Esophagus muscularis mucosa (tissue), 4 donors: ENCODE measurements around the gene BTN1A1. TPM values are rescaled to one million over a fixed set of nuclear protein-coding genes. Genes with fewer than 3 reads are reported as not detected.
A peak's percentile ranks its signal among the peaks of the same experiment; 100 is the strongest.

Source experiments
- DNase-seq: peaks from one replicate; pipeline ENCODE4 v3.0.0-alpha.2; 2017; ENCODE audit errors: extremely low spot score
- H3K27ac ChIP-seq, 4 donors: fragments of 200-600 bp; sonication (generic); replicated peaks in 1 of 4; 1 replicate in 3 of 4; 2 replicates in 1 of 4; pipeline ENCODE4 v1.5.1; 2016 to 2019; ENCODE audit warnings: mild to moderate bottlenecking in 1 of 4
- H3K27me3 ChIP-seq, 4 donors: fragments of 200-600 bp; sonication (generic); one replicate each; pipeline versions ENCODE4 v1.5.1 to v1.6.0; 2016 to 2019
- H3K36me3 ChIP-seq, 4 donors: fragments of 200-600 bp; sonication (generic); one replicate each; pipeline ENCODE4 v1.5.1; 2016 to 2019
- H3K4me1 ChIP-seq, 4 donors: fragments of 200-600 bp; sonication (generic); one replicate each; pipeline ENCODE4 v1.5.1; 2016 to 2019
- H3K4me3 ChIP-seq, 4 donors: fragments of 200-600 bp; sonication (generic); 1 replicate in 2 of 4; 2 replicates in 2 of 4; pipeline ENCODE4 v1.5.1; 2016 to 2019; ENCODE audit warnings: mild to moderate bottlenecking in 4 of 4, moderate library complexity in 1 of 4
- H3K9me3 ChIP-seq, 4 donors: fragments of 200-600 bp; sonication (generic); 1 replicate in 3 of 4; 2 replicates in 1 of 4; pipeline ENCODE4 v1.5.1; 2016 to 2019
- EP300 ChIP-seq: sonication (generic); formaldehyde crosslinking; IDR thresholded peaks from one replicate; pipeline ENCODE4 v1.6.1; 2017; ENCODE audit warnings: antibody characterized with exemption
- POLR2A ChIP-seq: fragments of 450-650 bp; IDR thresholded peaks from one replicate; pipeline ENCODE4 v1.6.1; 2017; ENCODE audit warnings: antibody characterized with exemption, moderate library complexity, mild to moderate bottlenecking, low read depth
- POLR2AphosphoS5 ChIP-seq, 2 donors: sonication (generic); formaldehyde crosslinking; IDR thresholded peaks; one replicate each; pipeline ENCODE4 v1.6.1; 2017; ENCODE audit warnings: antibody characterized with exemption in 2 of 2
- WGBS: methylation state at CpG from one replicate; pipeline ENCODE4 v1.1.5; 2018; 5-methylcytosine and 5-hydroxymethylcytosine counted together
- intact Hi-C: fragments of 100-400 bp; cut with DNase I; formaldehyde crosslinking; loops from one replicate; pipeline ENCODE4 v1.15.1; 2023
- total RNA-seq, 4 donors: library from RNA; depleted of rRNA; stranded (reverse); fragments of >200 nt; gene quantifications; one replicate each; pipeline versions ENCODE4 v1.1.0 to v1.2.1, GENCODE V29; 2016
- TF ChIP-seq, protein P1 (sequence below), 3 experiments: fragments of 200-600 bp in 2 of 3; fragments of 450-650 bp in 1 of 3; sonication (generic) in 2 of 3; IDR thresholded peaks; one replicate each; pipeline ENCODE4 v1.5.1; 2017 to 2019; ENCODE audit warnings: antibody characterized with exemption in 3 of 3, mild to moderate bottlenecking in 2 of 3, moderate library complexity in 1 of 3

Gene BTN1A1
- total RNA-seq, 4 donors from 2014 or later, result not detected

- Histone ChIP-seq H3K27ac (peak overlapping the region; percentile 89 to 94 (median 89)), H3K36me3 (no peaks in the 10 kb centered on the region), H3K9me3 (no peaks in the 10 kb centered on the region), H3K4me1 (peaks cover 15 to 26% (median 22%) of the 10 kb centered on the region in 4 donors), H3K4me3 (no peak overlapping the region), H3K27me3 (no peaks in the 10 kb centered on the region)
- no peak for DNase-seq
- TF ChIP-seq POLR2A, result no peak
- no peak for TF ChIP-seq POLR2AphosphoS5 (IDR thresholded peaks at IDR 0.05)
- 81% methylated on average over 7 of the region's 7 CpGs for WGBS
- intact Hi-C loops, result loop anchor here (5.0 kb wide), 1 partner anchor 41 kb away; no protein-coding TSS in a partner anchor
These were observed 24.0 kb upstream of the BTN1A1 start for GRCh38 chr6:26475823-26476729.

- 89% methylated on average over 4 of the region's 4 CpGs for whole genome bisulfite sequencing
These were observed 23.2 kb upstream of the BTN1A1 start for GRCh38 chr6:26476896-26477295.

DNA sequence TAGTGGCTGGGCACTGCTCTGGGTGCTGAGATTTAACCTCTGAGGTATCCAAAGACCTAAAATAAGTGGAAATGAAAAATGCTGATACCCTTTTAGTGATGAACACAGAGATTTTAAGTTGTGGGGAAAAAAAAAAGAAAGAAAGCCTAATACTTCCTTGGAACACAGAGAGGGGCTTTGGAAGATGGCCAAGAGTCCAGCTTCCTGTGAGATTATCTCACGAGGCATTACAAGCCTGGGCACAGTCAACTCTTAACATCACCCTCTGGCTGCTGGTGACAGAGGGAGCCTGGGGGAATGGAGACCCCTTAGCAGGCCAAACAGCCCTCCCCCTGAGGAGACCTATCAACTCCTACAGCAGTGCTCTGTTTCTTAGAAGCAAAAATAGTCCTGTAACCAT is 22.7 kb upstream of the BTN1A1 start:
- no peak for DNase-seq
- intact Hi-C loops, result loop anchor here (5.0 kb wide), 1 partner anchor 40 kb away; no protein-coding TSS in a partner anchor
- Histone ChIP-seq H3K27ac (peak overlapping the region in 2 of 4 donors; percentile 4 to 89), H3K4me1 (peaks cover 15 to 26% (median 22%) of the 10 kb centered on the region in 4 donors), H3K36me3 (no peaks in the 10 kb centered on the region), H3K9me3 (no peaks in the 10 kb centered on the region), H3K27me3 (no peaks in the 10 kb centered on the region), H3K4me3 (no peak overlapping the region)
- WGBS, result 31% methylated on average over 1 of the region's 1 CpG
- TF ChIP-seq, protein P1, sequence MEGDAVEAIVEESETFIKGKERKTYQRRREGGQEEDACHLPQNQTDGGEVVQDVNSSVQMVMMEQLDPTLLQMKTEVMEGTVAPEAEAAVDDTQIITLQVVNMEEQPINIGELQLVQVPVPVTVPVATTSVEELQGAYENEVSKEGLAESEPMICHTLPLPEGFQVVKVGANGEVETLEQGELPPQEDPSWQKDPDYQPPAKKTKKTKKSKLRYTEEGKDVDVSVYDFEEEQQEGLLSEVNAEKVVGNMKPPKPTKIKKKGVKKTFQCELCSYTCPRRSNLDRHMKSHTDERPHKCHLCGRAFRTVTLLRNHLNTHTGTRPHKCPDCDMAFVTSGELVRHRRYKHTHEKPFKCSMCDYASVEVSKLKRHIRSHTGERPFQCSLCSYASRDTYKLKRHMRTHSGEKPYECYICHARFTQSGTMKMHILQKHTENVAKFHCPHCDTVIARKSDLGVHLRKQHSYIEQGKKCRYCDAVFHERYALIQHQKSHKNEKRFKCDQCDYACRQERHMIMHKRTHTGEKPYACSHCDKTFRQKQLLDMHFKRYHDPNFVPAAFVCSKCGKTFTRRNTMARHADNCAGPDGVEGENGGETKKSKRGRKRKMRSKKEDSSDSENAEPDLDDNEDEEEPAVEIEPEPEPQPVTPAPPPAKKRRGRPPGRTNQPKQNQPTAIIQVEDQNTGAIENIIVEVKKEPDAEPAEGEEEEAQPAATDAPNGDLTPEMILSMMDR (IDR thresholded peaks at IDR 0.05), result no peak
- TF ChIP-seq POLR2AphosphoS5 (IDR thresholded peaks at IDR 0.05), result no peak
- no peak for TF ChIP-seq POLR2A
- no peak for TF ChIP-seq EP300

More at GRCh38 chr6:26476896-26477295, 23.2 kb upstream of the BTN1A1 start:
- Histone ChIP-seq H3K27ac (peak overlapping the region in 2 of 4 donors; percentile 4 to 89), H3K4me3 (no peak overlapping the region), H3K9me3 (no peaks in the 10 kb centered on the region), H3K36me3 (no peaks in the 10 kb centered on the region), H3K27me3 (no peaks in the 10 kb centered on the region), H3K4me1 (peaks cover 15 to 26% (median 22%) of the 10 kb centered on the region in 4 donors)
- no peak for DNase-seq
- intact Hi-C loops, result loop anchor here (5.0 kb wide), 1 partner anchor 40 kb away; no protein-coding TSS in a partner anchor
- TF ChIP-seq, protein P1 (IDR thresholded peaks at IDR 0.05), result no peak
- TF ChIP-seq POLR2AphosphoS5 (IDR thresholded peaks at IDR 0.05) (no peak), POLR2A (no peak), EP300 (no peak)

DNA sequence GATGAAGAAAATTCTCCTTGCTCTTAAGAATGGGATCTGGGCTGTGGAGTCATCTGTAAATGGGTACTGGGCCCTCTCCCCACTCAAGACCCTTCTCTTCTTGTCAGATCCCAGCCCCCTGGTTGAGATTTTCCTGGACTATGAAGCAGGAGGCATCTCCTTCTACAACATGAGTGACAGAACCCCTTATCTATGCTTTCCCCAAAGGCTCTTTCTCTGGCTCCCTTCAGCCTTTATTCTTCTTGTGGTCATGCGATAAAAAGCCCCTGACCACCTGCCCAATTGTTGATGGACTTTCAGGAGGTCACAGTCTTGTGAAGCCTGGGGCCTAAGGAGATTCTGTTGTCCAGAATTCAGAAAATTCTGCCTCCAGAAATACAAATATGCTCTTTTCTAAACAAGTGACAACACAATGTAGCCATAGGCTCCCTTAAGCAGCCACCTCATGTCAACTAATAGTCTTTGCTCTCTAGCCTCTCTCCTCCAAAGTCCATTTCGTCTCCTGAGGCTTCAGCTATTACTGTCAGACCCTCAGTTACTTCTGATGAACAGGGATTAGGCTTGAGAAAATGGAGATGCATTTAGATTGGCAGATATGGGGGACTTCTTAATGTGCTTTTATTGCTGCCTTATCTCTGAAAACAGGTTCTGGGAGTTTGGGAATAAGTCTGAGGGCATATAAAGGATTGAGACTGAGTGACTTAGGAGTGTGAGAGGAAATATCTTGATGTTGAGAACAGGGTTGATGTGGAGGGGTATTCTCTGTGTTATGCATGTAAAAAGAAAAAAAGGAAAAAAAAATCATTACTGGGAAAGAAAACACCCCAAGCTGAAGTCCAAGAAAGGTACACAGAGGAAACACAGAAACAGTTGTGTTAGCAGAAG is 21.8 kb upstream of the BTN1A1 start:
- H3K9me3 ChIP-seq, result no peaks in the 10 kb centered on the region
- no peaks in the 10 kb centered on the region for H3K27me3 ChIP-seq
- no peaks in the 10 kb centered on the region for H3K36me3 ChIP-seq
- TF ChIP-seq POLR2A (no peak), EP300 (no peak), POLR2AphosphoS5 (IDR thresholded peaks at IDR 0.05) (no peak)
- TF ChIP-seq, protein P1 (IDR thresholded peaks at IDR 0.05), result no peak
- no peak for DNase-seq
- intact Hi-C loops, result loop anchor here (5.0 kb wide), 1 partner anchor 39 kb away; no protein-coding TSS in a partner anchor
- H3K4me1 ChIP-seq, result peaks cover 12 to 21% (median 17%) of the 10 kb centered on the region in 4 donors
- no peak overlapping the region for H3K27ac ChIP-seq
- 100% methylated on average over 2 of the region's 2 CpGs for WGBS
- no peak overlapping the region for H3K4me3 ChIP-seq
